KMS-11 (cell line): ENCODE measurements around the gene THBS1.

Experiments
- H2AFZ ChIP-seq: fragments of 200-600 bp; sonication (generic); 2 replicates; pipeline ENCODE4 v1.6.1; 2016; ENCODE audit warnings: antibody characterized with exemption, mixed run types, low read depth
- H3K27ac ChIP-seq: fragments of 200-600 bp; sonication (generic); 2 replicates; pipeline ENCODE4 v1.6.1; 2016; ENCODE audit warnings: mild to moderate bottlenecking, mixed run types
- H3K27me3 ChIP-seq: fragments of 200-600 bp; sonication (generic); 2 replicates; pipeline ENCODE4 v1.6.1; 2017; ENCODE audit warnings: mild to moderate bottlenecking, low read depth, mixed run types, moderate library complexity; ENCODE audit not compliant: insufficient read depth
- H3K36me3 ChIP-seq: fragments of 200-600 bp; sonication (generic); 2 replicates; pipeline ENCODE4 v1.6.1; 2017; ENCODE audit warnings: mild to moderate bottlenecking, mixed run types; ENCODE audit not compliant: insufficient read depth
- H3K4me1 ChIP-seq: fragments of 200-600 bp; sonication (generic); 2 replicates; pipeline ENCODE4 v1.6.1; 2016; ENCODE audit warnings: mild to moderate bottlenecking, low read depth, mixed run types; ENCODE audit not compliant: poor library complexity, severe bottlenecking
- H3K4me2 ChIP-seq: fragments of 200-600 bp; sonication (generic); 2 replicates; pipeline ENCODE4 v1.7.0; 2016; ENCODE audit warnings: mild to moderate bottlenecking, mixed run types
- H3K4me3 ChIP-seq: fragments of 200-600 bp; sonication (generic); IDR thresholded peaks from 2 replicates; pipeline ENCODE4 v1.6.1; 2017; ENCODE audit warnings: low read depth, low read length, mixed read lengths; ENCODE audit not compliant: insufficient read depth
- H3K79me2 ChIP-seq: fragments of 200-600 bp; sonication (generic); 2 replicates; pipeline ENCODE4 v1.6.1; 2016; ENCODE audit warnings: low read depth, mixed run types; ENCODE audit not compliant: insufficient read depth
- H3K9ac ChIP-seq: fragments of 200-600 bp; sonication (generic); 2 replicates; pipeline ENCODE4 v1.6.1; 2016; ENCODE audit warnings: mild to moderate bottlenecking, mixed run types
- H4K20me1 ChIP-seq: fragments of 200-600 bp; sonication (generic); 2 replicates; pipeline ENCODE4 v1.6.1; 2016; ENCODE audit warnings: mild to moderate bottlenecking, mixed run types; ENCODE audit not compliant: insufficient read depth
- CTCF ChIP-seq: fragments of 200-600 bp; sonication (generic); conservative IDR thresholded peaks from 2 replicates; pipeline ENCODE4 v1.6.1; 2017; ENCODE audit warnings: low read depth, mild to moderate bottlenecking, antibody characterized with exemption, low read length, moderate library complexity, mixed read lengths

THBS1 gene

GRCh38 chr15:39587096-39587721, 6.3 kb downstream of the THBS1 start:
- no peak for TF ChIP-seq CTCF
- H3K79me2 ChIP-seq: no peaks in the 10 kb centered on the region
- no peak overlapping the region for H3K4me3 ChIP-seq
- no peaks in the 10 kb centered on the region for H3K27me3 ChIP-seq
- H4K20me1 ChIP-seq: no peaks in the 10 kb centered on the region
- no peak overlapping the region for H3K9ac ChIP-seq
- H2AFZ ChIP-seq: no peak overlapping the region
- H3K27ac ChIP-seq: no peak overlapping the region
- no peak overlapping the region for H3K4me2 ChIP-seq
- H3K4me1 ChIP-seq: no peaks in the 10 kb centered on the region
- no peaks in the 10 kb centered on the region for H3K36me3 ChIP-seq

DNA sequence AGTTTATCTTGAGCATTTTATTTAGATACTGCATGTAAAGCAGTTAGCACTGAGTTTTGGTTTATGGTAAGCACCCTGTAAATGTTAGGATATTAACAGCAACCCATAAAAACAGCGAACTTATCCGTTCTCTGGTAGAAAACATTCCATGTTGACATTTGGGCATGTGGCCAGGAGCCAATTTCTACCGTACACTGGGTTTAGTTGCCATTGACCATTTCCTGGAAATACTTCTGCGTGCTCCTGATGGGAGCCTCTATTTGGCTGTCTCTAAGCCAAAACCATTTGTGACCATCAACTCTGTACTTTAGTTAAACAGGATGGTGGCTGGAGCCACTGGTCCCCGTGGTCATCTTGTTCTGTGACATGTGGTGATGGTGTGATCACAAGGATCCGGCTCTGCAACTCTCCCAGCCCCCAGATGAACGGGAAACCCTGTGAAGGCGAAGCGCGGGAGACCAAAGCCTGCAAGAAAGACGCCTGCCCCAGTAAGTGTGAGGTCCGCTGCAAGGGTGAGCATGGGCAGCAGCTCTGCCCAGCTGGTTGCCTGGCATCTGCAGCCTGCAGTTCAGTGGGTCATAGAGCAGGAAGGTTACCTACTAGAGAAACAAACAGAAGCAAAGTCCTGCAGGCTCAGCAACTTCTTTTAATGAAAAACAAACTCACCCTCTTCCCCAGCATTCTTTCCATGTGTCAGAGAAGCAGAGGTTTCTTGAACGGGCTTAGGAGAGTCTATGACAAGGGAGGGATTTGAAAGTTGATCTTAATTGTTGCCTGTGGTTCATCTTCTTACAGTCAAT, 7.1 kb downstream of the THBS1 start:
- H3K4me3 ChIP-seq: no peak overlapping the region
- H3K79me2 ChIP-seq: no peaks in the 10 kb centered on the region
- no peaks in the 10 kb centered on the region for H3K4me1 ChIP-seq
- H3K36me3 ChIP-seq: no peaks in the 10 kb centered on the region
- no peaks in the 10 kb centered on the region for H3K27me3 ChIP-seq
- TF ChIP-seq CTCF: no peak
- no peak overlapping the region for H3K9ac ChIP-seq
- no peak overlapping the region for H3K4me2 ChIP-seq
- H2AFZ ChIP-seq: no peak overlapping the region
- H3K27ac ChIP-seq: no peak overlapping the region
- H4K20me1 ChIP-seq: no peaks in the 10 kb centered on the region

DNA sequence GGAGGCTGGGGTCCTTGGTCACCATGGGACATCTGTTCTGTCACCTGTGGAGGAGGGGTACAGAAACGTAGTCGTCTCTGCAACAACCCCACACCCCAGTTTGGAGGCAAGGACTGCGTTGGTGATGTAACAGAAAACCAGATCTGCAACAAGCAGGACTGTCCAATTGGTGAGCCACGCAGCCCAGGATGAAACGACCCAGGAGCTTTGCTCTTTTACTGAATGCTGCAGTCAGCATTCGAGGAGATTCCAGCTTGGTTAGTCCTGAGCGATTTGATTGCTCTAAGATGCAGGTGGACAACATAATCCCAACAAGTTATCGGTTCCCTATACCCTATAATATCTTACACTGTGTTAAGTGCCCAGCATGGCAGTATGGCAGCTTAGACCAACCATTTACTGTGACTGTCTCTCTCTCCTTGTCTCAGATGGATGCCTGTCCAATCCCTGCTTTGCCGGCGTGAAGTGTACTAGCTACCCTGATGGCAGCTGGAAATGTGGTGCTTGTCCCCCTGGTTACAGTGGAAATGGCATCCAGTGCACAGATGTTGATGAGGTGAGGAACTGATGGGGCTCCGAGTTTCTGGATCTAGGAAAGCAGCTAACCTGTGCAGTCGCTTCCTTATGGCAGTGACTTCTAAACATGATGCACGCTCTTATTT, 7.8 kb downstream of the THBS1 start:
- Histone ChIP-seq H3K79me2 (no peaks in the 10 kb centered on the region), H3K9ac (no peak overlapping the region), H3K4me2 (no peak overlapping the region), H3K27ac (no peak overlapping the region), H3K4me1 (no peaks in the 10 kb centered on the region), H2AFZ (no peak overlapping the region), H3K4me3 (no peak overlapping the region), H3K36me3 (no peaks in the 10 kb centered on the region), H3K27me3 (no peaks in the 10 kb centered on the region), H4K20me1 (no peaks in the 10 kb centered on the region)
- TF ChIP-seq CTCF: no peak

GRCh38 chr15:39589193-39589814, 8.4 kb downstream of the THBS1 start:
- Histone ChIP-seq H3K36me3 (no peaks in the 10 kb centered on the region), H4K20me1 (no peaks in the 10 kb centered on the region)
- TF ChIP-seq CTCF: no peak

More at GRCh38 chr15:39589193-39589814, 8.4 kb downstream of the THBS1 start:
- Histone ChIP-seq H3K4me3 (no peak overlapping the region), H3K4me1 (no peaks in the 10 kb centered on the region), H3K9ac (no peak overlapping the region), H3K27ac (no peak overlapping the region), H3K4me2 (no peak overlapping the region), H3K27me3 (no peaks in the 10 kb centered on the region), H3K79me2 (no peaks in the 10 kb centered on the region), H2AFZ (no peak overlapping the region)
